ENCODE results near the gene ANTXR1. TPM values are rescaled to one million over a fixed set of nuclear protein-coding genes. Genes with fewer than 3 reads are reported as not detected.

Gene ANTXR1
- total and polyA plus RNA-seq, 2 donors from 2014 or later, result 7.0 to 42.6 TPM

- TF ChIP-seq CTCF (IDR thresholded peaks at IDR 0.05; ENCODE audit: borderline replicate concordance, extremely low read depth, insufficient read depth), result no peak
- Histone ChIP-seq H3K4me1 (ENCODE audit: control insufficient read depth in 2 of 3, insufficient read depth in 2 of 3, low read depth in 1 of 3, low read length in 3 of 3) (peaks cover 0 to 7% (median 3%) of the 10 kb centered on the region in 3 donors), H3K36me3 (ENCODE audit: control insufficient read depth in 2 of 3, insufficient read depth in 3 of 3, low read length in 3 of 3) (no peaks in the 10 kb centered on the region), H3K4me3 (ENCODE audit: low read length in 3 of 3) (no peak overlapping the region), H3K9me3 (ENCODE audit: control insufficient read depth in 2 of 3, insufficient read depth in 1 of 3, low read length in 3 of 3) (no peaks in the 10 kb centered on the region), H3K27me3 (ENCODE audit: control insufficient read depth, insufficient read depth, low read length) (no peaks in the 10 kb centered on the region), H3K9ac (ENCODE audit: low read length in 3 of 3) (no peak overlapping the region), H3K27ac (ENCODE audit: low read depth in 2 of 2, low read length in 2 of 2) (peak overlapping the region in 1 of 2 donors; percentile 5)
- intact Hi-C loops (cut with DNase I), result no loop called here
- FAIRE-seq (no peak), DNase-seq (peak in 2 of 5 donors; percentile 34 to 47)
Observed at GRCh38 chr2:69154106-69154505, 141.1 kb downstream of the ANTXR1 start.

GRCh38 chr2:69156624-69157023, 143.6 kb downstream of the ANTXR1 start:
- no peak overlapping the region for H3K4me3 ChIP-seq (ENCODE audit: low read length in 3 of 3)
- no peak overlapping the region for H3K9ac ChIP-seq (ENCODE audit: low read length in 3 of 3)
- H3K9me3 ChIP-seq (ENCODE audit: control insufficient read depth in 2 of 3, insufficient read depth in 1 of 3, low read length in 3 of 3), result no peaks in the 10 kb centered on the region
- no peak for TF ChIP-seq CTCF (IDR thresholded peaks at IDR 0.05; ENCODE audit: borderline replicate concordance, extremely low read depth, insufficient read depth)
- H3K27ac ChIP-seq (ENCODE audit: low read depth in 2 of 2, low read length in 2 of 2), result no peak overlapping the region
- intact Hi-C loops (cut with DNase I), result no loop called here
- FAIRE-seq (no peak), DNase-seq (no peak)
- H3K27me3 ChIP-seq (ENCODE audit: control insufficient read depth, insufficient read depth, low read length), result no peaks in the 10 kb centered on the region
- H3K4me1 ChIP-seq (ENCODE audit: control insufficient read depth in 2 of 3, insufficient read depth in 2 of 3, low read depth in 1 of 3, low read length in 3 of 3), result peaks cover 0 to 7% (median 3%) of the 10 kb centered on the region in 3 donors
- H3K36me3 ChIP-seq (ENCODE audit: control insufficient read depth in 2 of 3, insufficient read depth in 3 of 3, low read length in 3 of 3), result no peaks in the 10 kb centered on the region

GRCh38 chr2:69157441-69157840, 144.5 kb downstream of the ANTXR1 start:
- no peak overlapping the region for H3K27ac ChIP-seq (ENCODE audit: low read depth in 2 of 2, low read length in 2 of 2)
- no peak for FAIRE-seq
- no peaks in the 10 kb centered on the region for H3K27me3 ChIP-seq (ENCODE audit: control insufficient read depth, insufficient read depth, low read length)
- no peak for DNase-seq
- no peak for TF ChIP-seq CTCF (IDR thresholded peaks at IDR 0.05; ENCODE audit: borderline replicate concordance, extremely low read depth, insufficient read depth)
- H3K36me3 ChIP-seq (ENCODE audit: control insufficient read depth in 2 of 3, insufficient read depth in 3 of 3, low read length in 3 of 3), result no peaks in the 10 kb centered on the region
- intact Hi-C loops (cut with DNase I), result no loop called here
- peaks cover 0 to 7% (median 3%) of the 10 kb centered on the region in 3 donors for H3K4me1 ChIP-seq (ENCODE audit: control insufficient read depth in 2 of 3, insufficient read depth in 2 of 3, low read depth in 1 of 3, low read length in 3 of 3)
- no peak overlapping the region for H3K4me3 ChIP-seq (ENCODE audit: low read length in 3 of 3)
- H3K9ac ChIP-seq (ENCODE audit: low read length in 3 of 3), result no peak overlapping the region
- H3K9me3 ChIP-seq (ENCODE audit: control insufficient read depth in 2 of 3, insufficient read depth in 1 of 3, low read length in 3 of 3), result no peaks in the 10 kb centered on the region

GRCh38 chr2:69159986-69160385, 147.0 kb downstream of the ANTXR1 start:
- no peak for TF ChIP-seq CTCF (IDR thresholded peaks at IDR 0.05; ENCODE audit: borderline replicate concordance, extremely low read depth, insufficient read depth)
- Histone ChIP-seq H3K9me3 (ENCODE audit: control insufficient read depth in 2 of 3, insufficient read depth in 1 of 3, low read length in 3 of 3) (no peaks in the 10 kb centered on the region), H3K27ac (ENCODE audit: low read depth in 2 of 2, low read length in 2 of 2) (no peak overlapping the region), H3K9ac (ENCODE audit: low read length in 3 of 3) (no peak overlapping the region), H3K36me3 (ENCODE audit: control insufficient read depth in 2 of 3, insufficient read depth in 3 of 3, low read length in 3 of 3) (no peaks in the 10 kb centered on the region), H3K4me3 (ENCODE audit: low read length in 3 of 3) (no peak overlapping the region), H3K4me1 (ENCODE audit: control insufficient read depth in 2 of 3, insufficient read depth in 2 of 3, low read depth in 1 of 3, low read length in 3 of 3) (peaks cover 0 to 2% (median 0%) of the 10 kb centered on the region in 3 donors), H3K27me3 (ENCODE audit: control insufficient read depth, insufficient read depth, low read length) (no peaks in the 10 kb centered on the region)
- no peak for DNase-seq
- no peak for FAIRE-seq
- intact Hi-C loops (cut with DNase I), result no loop called here
